Measurements from ENCODE around the gene PSAPL1.

DNA sequence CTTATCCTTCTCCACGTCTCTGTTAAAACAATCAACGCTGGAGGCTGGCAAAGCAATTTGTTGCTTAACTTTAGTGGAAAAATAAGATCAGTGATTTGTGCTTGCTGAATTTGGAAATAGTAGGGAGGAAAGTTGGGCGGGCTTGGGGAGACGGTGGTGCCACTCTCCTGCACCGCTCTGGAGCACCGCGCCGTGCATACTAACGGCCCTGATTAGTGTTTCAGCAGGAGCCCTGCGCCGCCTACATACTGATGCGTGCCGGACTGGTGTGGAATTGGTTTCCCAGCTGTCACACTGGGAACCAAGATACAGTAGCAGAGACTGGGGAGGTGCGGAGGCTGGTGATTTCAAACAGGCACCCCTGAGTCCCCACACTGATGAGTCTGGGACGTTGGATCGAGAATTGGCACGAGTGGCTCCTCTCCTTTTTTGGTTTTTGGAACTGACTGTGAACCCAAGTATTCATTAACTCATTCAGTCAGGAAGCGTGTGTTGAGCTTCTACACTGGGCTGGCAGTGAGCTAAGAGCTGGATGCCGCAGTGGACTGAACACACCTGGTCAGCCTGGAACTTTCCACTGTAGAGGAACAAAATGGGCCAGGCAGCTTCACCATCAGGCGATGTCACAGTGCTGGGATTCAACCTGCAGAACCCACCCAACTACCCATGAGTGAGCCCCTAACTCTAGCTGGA, 29.0 kb upstream of the PSAPL1 start:
- TF ChIP-seq, protein P1, sequence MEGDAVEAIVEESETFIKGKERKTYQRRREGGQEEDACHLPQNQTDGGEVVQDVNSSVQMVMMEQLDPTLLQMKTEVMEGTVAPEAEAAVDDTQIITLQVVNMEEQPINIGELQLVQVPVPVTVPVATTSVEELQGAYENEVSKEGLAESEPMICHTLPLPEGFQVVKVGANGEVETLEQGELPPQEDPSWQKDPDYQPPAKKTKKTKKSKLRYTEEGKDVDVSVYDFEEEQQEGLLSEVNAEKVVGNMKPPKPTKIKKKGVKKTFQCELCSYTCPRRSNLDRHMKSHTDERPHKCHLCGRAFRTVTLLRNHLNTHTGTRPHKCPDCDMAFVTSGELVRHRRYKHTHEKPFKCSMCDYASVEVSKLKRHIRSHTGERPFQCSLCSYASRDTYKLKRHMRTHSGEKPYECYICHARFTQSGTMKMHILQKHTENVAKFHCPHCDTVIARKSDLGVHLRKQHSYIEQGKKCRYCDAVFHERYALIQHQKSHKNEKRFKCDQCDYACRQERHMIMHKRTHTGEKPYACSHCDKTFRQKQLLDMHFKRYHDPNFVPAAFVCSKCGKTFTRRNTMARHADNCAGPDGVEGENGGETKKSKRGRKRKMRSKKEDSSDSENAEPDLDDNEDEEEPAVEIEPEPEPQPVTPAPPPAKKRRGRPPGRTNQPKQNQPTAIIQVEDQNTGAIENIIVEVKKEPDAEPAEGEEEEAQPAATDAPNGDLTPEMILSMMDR (IDR thresholded peaks at IDR 0.05; ENCODE audit: poor library complexity, severe bottlenecking), result no peak
- TF ChIP-seq TAF1 (IDR thresholded peaks at IDR 0.05; ENCODE audit: low read depth), result no peak
- TF ChIP-seq, protein P2, sequence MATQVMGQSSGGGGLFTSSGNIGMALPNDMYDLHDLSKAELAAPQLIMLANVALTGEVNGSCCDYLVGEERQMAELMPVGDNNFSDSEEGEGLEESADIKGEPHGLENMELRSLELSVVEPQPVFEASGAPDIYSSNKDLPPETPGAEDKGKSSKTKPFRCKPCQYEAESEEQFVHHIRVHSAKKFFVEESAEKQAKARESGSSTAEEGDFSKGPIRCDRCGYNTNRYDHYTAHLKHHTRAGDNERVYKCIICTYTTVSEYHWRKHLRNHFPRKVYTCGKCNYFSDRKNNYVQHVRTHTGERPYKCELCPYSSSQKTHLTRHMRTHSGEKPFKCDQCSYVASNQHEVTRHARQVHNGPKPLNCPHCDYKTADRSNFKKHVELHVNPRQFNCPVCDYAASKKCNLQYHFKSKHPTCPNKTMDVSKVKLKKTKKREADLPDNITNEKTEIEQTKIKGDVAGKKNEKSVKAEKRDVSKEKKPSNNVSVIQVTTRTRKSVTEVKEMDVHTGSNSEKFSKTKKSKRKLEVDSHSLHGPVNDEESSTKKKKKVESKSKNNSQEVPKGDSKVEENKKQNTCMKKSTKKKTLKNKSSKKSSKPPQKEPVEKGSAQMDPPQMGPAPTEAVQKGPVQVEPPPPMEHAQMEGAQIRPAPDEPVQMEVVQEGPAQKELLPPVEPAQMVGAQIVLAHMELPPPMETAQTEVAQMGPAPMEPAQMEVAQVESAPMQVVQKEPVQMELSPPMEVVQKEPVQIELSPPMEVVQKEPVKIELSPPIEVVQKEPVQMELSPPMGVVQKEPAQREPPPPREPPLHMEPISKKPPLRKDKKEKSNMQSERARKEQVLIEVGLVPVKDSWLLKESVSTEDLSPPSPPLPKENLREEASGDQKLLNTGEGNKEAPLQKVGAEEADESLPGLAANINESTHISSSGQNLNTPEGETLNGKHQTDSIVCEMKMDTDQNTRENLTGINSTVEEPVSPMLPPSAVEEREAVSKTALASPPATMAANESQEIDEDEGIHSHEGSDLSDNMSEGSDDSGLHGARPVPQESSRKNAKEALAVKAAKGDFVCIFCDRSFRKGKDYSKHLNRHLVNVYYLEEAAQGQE (IDR thresholded peaks at IDR 0.05; ENCODE audit: borderline replicate concordance), result no peak
- no peak for TF ChIP-seq RAD21 (conservative IDR thresholded peaks at IDR 0.05)
- TF ChIP-seq EZH2 (IDR thresholded peaks at IDR 0.05; ENCODE audit: borderline replicate concordance, insufficient read depth, low read length, poor library complexity, severe bottlenecking), result no peak
- TF ChIP-seq MXI1 (conservative IDR thresholded peaks at IDR 0.05; ENCODE audit: poor library complexity, severe bottlenecking), result no peak
- no peak for TF ChIP-seq POLR2AphosphoS5 (IDR thresholded peaks at IDR 0.05)
- no peak for TF ChIP-seq EP300 (conservative IDR thresholded peaks at IDR 0.05; ENCODE audit: poor library complexity, severe bottlenecking)
